Retinal pigment epithelial cell (primary cell): ENCODE data around the gene ANAPC2.

Source experiments
- DNase-seq: peaks from one replicate; pipeline ENCODE4 v3.0.0-alpha.2; 2010; ENCODE audit warnings: low read depth
- H3K4me3 ChIP-seq: 2 replicates; pipeline ENCODE4 v1.5.1; 2011; ENCODE audit warnings: mild to moderate bottlenecking, low read length, control low read depth, moderate library complexity
- CTCF ChIP-seq: conservative IDR thresholded peaks from 2 replicates; pipeline ENCODE4 v1.5.1; 2011; ENCODE audit warnings: low read depth, low read length, control low read depth, inconsistent platforms

Gene ANAPC2

GRCh38 chr9:137215196-137215986, 27.0 kb upstream of the ANAPC2 start:
- no peak overlapping the region for H3K4me3 ChIP-seq
- DNase-seq, result no peak
- no peak for TF ChIP-seq CTCF

GRCh38 chr9:137214620-137215019, 26.3 kb upstream of the ANAPC2 start:
- no peak for DNase-seq
- TF ChIP-seq CTCF, result no peak
- H3K4me3 ChIP-seq, result no peak overlapping the region

- no peak for DNase-seq
- TF ChIP-seq CTCF, result peak; percentile 28
- no peak overlapping the region for H3K4me3 ChIP-seq
Observed at GRCh38 chr9:137213160-137214060, 25.1 kb upstream of the ANAPC2 start.

- no peak for TF ChIP-seq CTCF
- H3K4me3 ChIP-seq, result no peak overlapping the region
- no peak for DNase-seq
Observed at GRCh38 chr9:137212520-137212919, 24.2 kb upstream of the ANAPC2 start.

GRCh38 chr9:137211532-137211931, 23.2 kb upstream of the ANAPC2 start:
- TF ChIP-seq CTCF, result no peak
- no peak overlapping the region for H3K4me3 ChIP-seq

GRCh38 chr9:137206602-137207001, 18.2 kb upstream of the ANAPC2 start:
- no peak for TF ChIP-seq CTCF
- H3K4me3 ChIP-seq, result peak overlapping the region; percentile 86
- no peak for DNase-seq

More at GRCh38 chr9:137211532-137211931, 23.2 kb upstream of the ANAPC2 start:
- no peak for DNase-seq
